ENCODE measurements around the gene SYNPR. TPM values are rescaled to one million over a fixed set of nuclear protein-coding genes. Genes with fewer than 3 reads are reported as not detected.

The SYNPR gene
- total and polyA plus RNA-seq, 11 donors = 0.11 to 1.0 (median 0.41) TPM; not detected in 7

- TF ChIP-seq CTCF (IDR thresholded peaks at IDR 0.05) (no peak), POLR2A (IDR thresholded peaks at IDR 0.05) (no peak)
- no peak within 1 kb of the TSS for H3K4me3 ChIP-seq
- no peaks in the 10 kb centered on the region for H3K27me3 ChIP-seq
- H3K9me3 ChIP-seq = peaks cover 0 to 3% (median 0%) of the 10 kb centered on the region in 12 donors
- no peaks in the 10 kb centered on the region for H3K36me3 ChIP-seq
- H3K27ac ChIP-seq = no peak within 1 kb of the TSS
- WGBS, 4 donors = 54 to 71% (median 59%) methylated on average over 5 of the region's 5 CpGs
- intact Hi-C loops (cut with DNase I) = no loop called here
- no peak for ATAC-seq
- no peaks in the 10 kb centered on the region for H3K4me1 ChIP-seq
- DNase-seq = no peak
These were observed 374.1 kb downstream of the SYNPR start, which contains the start of gene SNTN for GRCh38 chr3:63652066-63652725. TSS of gene SNTN (plus strand) at chr3:63652675. CDS start at chr3:63652688, 13 bp downstream.

DNA sequence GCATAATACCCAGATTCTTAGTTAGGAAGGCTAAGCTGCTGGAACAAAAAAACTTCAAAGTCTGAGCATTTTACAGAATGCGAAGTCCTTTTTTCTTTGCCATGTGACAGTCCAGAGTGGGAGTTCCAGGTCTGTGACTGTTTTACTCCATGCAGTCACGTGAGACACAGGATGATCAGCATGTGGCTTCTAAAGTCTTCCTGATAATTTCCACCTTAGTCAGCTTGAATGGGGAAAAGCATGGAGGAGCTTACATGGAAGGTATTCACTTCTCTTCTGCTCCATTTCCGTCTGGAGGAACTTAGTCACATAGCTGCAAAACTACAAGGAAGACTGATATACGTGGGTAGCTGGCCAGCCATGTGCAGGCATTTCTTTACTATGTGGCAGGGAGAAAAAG, 376.1 kb downstream of the SYNPR start:
- intact Hi-C loops (cut with DNase I) = no loop called here
- H3K36me3 ChIP-seq = no peaks in the 10 kb centered on the region
- no peak for ATAC-seq
- no peaks in the 10 kb centered on the region for H3K27me3 ChIP-seq
- no peaks in the 10 kb centered on the region for H3K9me3 ChIP-seq
- H3K27ac ChIP-seq = no peak overlapping the region
- H3K4me1 ChIP-seq = no peaks in the 10 kb centered on the region
- WGBS, 4 donors = 45 to 71% (median 68%) methylated on average over 4 of the region's 4 CpGs
- no peak for DNase-seq
- no peak overlapping the region for H3K4me3 ChIP-seq
- TF ChIP-seq CTCF (IDR thresholded peaks at IDR 0.05) (no peak), POLR2A (IDR thresholded peaks at IDR 0.05) (no peak)

DNA sequence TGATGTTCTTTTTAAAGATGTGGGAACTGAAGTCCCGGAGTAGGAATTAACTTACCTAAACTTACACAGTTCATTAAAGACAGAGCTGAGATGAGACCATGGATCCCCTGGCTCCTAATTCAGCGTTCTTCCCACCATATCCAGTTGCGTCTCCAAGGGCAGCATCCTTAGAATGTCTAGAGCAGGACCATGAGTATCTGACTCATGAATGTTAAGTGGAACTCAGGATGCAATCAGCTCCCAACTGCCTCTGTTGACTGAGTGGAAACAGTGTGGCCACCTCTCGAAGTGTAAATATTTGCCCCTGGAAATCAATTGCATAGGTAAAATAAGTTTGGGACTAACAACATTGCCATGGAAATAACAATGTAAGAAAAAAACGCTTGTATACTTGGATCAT, 376.8 kb downstream of the SYNPR start:
- DNase-seq (no peak), ATAC-seq (no peak)
- Histone ChIP-seq H3K4me1 (no peaks in the 10 kb centered on the region), H3K36me3 (no peaks in the 10 kb centered on the region), H3K4me3 (no peak overlapping the region), H3K9me3 (no peaks in the 10 kb centered on the region), H3K27ac (no peak overlapping the region), H3K27me3 (no peaks in the 10 kb centered on the region)
- no peak for TF ChIP-seq CTCF (IDR thresholded peaks at IDR 0.05)
- no peak for TF ChIP-seq POLR2A (IDR thresholded peaks at IDR 0.05)
- WGBS, 4 donors = 64 to 79% (median 67%) methylated on average over 5 of the region's 5 CpGs
- intact Hi-C loops (cut with DNase I) = no loop called here

DNA sequence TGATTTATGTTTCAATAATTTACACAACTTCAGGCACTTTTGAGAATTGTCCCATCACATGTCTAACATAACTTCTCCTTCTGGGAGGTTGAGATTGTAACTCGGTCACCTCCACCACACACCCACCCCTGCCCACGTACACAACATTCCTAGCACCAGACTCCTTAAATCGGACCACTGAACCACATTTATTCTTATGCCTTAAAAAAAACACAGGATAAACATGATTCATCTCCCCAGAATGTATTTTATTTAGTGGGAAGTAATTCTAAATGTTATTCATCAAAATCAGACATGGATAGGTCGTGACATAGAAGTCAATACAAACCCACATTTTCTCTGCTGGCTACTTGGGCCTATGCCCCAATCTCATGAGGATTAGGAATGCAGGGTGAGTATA, 377.4 kb downstream of the SYNPR start:
- Histone ChIP-seq H3K4me3 (no peak overlapping the region), H3K36me3 (no peaks in the 10 kb centered on the region), H3K9me3 (no peaks in the 10 kb centered on the region), H3K27me3 (no peaks in the 10 kb centered on the region), H3K4me1 (no peaks in the 10 kb centered on the region), H3K27ac (no peak overlapping the region)
- DNase-seq (no peak), ATAC-seq (no peak)
- intact Hi-C loops (cut with DNase I) = no loop called here
- TF ChIP-seq POLR2A (IDR thresholded peaks at IDR 0.05) = no peak
- TF ChIP-seq CTCF (IDR thresholded peaks at IDR 0.05) = no peak
- WGBS, 4 donors = 67 to 75% (median 71%) methylated on average over 4 of the region's 4 CpGs

All from heart left ventricle (tissue), 16 donors.